Lower lobe of right lung (tissue), 2 donors: Measurements from ENCODE around the gene PEX12. TPM values are rescaled to one million over a fixed set of nuclear protein-coding genes. Genes with fewer than 3 reads are reported as not detected.
A peak's percentile ranks its signal among the peaks of the same experiment; 100 is the strongest.

Source experiments
- ATAC-seq, 2 donors: fragments of 200-7000 bp; cut with Tn5 transposase; one replicate each; pipeline ENCODE4 v1.9.1; 2020 to 2022; ENCODE audit warnings: mild to moderate bottlenecking in 2 of 2, moderate library complexity in 2 of 2
- DNase-seq: peaks from one replicate; pipeline ENCODE4 v3.0.0-alpha.2; 2020
- H3K27ac ChIP-seq: fragments of 200-600 bp; one replicate; pipeline ENCODE4 v1.8.0; 2022
- H3K27me3 ChIP-seq: fragments of 200-600 bp; one replicate; pipeline ENCODE4 v1.8.0; 2022; ENCODE audit warnings: low read depth
- H3K36me3 ChIP-seq: fragments of 200-600 bp; one replicate; pipeline ENCODE4 v1.8.0; 2022; ENCODE audit warnings: mild to moderate bottlenecking
- H3K4me1 ChIP-seq: fragments of 200-600 bp; one replicate; pipeline ENCODE4 v1.8.0; 2022
- H3K4me3 ChIP-seq: fragments of 200-600 bp; one replicate; pipeline ENCODE4 v1.8.0; 2022; ENCODE audit warnings: mild to moderate bottlenecking
- H3K9me3 ChIP-seq: fragments of 200-600 bp; one replicate; pipeline ENCODE4 v1.8.0; 2022
- intact Hi-C: fragments of 100-400 bp; cut with DNase I; formaldehyde crosslinking; loops from one replicate; pipeline ENCODE4 v1.11.0; 2022
- total RNA-seq: library from RNA; stranded (reverse); fragmentation: NEBNext Ultra II Directional; extraction: Animal tissue kit (Norgen Biotek cat#: 25700); gene quantifications from one replicate; pipeline ENCODE4 v1.2.1, GENCODE V29; 2021
- TF ChIP-seq, protein P1 (sequence below): fragments of 200-600 bp; IDR thresholded peaks from one replicate; pipeline ENCODE4 v1.8.0; 2022; ENCODE audit warnings: antibody characterized with exemption, mild to moderate bottlenecking
- donor health status: DM: no; HTN: yes; CAD: no; lungs with severe emphysema.

PEX12 gene
- total RNA-seq, 1 donor from 2014 or later: 7.0 TPM

DNA sequence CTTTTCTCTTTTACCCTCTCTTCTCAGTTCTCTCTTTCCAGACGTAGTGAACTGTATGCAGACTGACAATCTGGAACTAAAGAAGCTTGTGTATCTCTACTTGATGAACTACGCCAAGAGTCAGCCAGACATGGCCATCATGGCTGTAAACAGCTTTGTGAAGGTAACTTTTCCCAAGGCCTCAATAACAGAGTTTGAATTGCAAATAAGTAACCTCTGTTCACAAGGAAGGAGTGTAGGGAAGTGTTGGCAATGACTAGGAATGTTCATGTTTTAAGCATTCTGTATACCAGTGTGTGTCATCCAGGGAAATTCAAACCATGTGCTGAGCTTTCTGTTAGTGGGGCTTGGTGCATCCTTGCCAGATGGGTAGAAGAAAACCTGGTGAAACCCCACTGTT is 27.3 kb upstream of the PEX12 start:
- TF ChIP-seq, protein P1, sequence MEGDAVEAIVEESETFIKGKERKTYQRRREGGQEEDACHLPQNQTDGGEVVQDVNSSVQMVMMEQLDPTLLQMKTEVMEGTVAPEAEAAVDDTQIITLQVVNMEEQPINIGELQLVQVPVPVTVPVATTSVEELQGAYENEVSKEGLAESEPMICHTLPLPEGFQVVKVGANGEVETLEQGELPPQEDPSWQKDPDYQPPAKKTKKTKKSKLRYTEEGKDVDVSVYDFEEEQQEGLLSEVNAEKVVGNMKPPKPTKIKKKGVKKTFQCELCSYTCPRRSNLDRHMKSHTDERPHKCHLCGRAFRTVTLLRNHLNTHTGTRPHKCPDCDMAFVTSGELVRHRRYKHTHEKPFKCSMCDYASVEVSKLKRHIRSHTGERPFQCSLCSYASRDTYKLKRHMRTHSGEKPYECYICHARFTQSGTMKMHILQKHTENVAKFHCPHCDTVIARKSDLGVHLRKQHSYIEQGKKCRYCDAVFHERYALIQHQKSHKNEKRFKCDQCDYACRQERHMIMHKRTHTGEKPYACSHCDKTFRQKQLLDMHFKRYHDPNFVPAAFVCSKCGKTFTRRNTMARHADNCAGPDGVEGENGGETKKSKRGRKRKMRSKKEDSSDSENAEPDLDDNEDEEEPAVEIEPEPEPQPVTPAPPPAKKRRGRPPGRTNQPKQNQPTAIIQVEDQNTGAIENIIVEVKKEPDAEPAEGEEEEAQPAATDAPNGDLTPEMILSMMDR: no peak
- H3K27me3 ChIP-seq: no peaks in the 10 kb centered on the region
- DNase-seq (no peak), ATAC-seq (no peak)
- intact Hi-C loops: no loop called here
- H3K36me3 ChIP-seq: peaks cover 99% of the 10 kb centered on the region
- H3K4me1 ChIP-seq: no peaks in the 10 kb centered on the region
- no peaks in the 10 kb centered on the region for H3K9me3 ChIP-seq
- H3K4me3 ChIP-seq: no peak overlapping the region
- no peak overlapping the region for H3K27ac ChIP-seq

DNA sequence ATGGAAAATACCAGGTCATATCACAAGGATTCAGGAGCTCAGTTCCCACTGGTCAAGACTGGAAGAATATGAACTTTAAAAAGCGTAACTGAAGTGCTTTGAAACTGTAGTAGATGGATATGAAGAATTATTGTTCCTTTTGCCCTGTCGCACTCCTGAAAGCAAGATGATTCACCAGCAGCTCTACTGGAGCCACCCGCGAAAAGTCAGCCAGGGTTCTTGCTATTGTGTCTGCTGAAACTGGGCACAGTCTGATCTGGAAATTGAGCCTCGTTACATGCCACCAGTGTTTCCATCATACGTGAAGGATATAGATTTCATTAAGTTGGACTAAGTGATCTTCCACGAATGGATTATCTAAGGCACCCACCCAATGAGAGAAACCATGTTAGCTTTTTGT is 25.3 kb upstream of the PEX12 start:
- Histone ChIP-seq H3K27ac (no peak overlapping the region), H3K4me1 (no peaks in the 10 kb centered on the region), H3K9me3 (no peaks in the 10 kb centered on the region), H3K36me3 (peaks cover 99% of the 10 kb centered on the region), H3K27me3 (no peaks in the 10 kb centered on the region), H3K4me3 (no peak overlapping the region)
- DNase-seq (no peak), ATAC-seq (no peak)
- intact Hi-C loops: no loop called here
- TF ChIP-seq, protein P1: no peak

DNA sequence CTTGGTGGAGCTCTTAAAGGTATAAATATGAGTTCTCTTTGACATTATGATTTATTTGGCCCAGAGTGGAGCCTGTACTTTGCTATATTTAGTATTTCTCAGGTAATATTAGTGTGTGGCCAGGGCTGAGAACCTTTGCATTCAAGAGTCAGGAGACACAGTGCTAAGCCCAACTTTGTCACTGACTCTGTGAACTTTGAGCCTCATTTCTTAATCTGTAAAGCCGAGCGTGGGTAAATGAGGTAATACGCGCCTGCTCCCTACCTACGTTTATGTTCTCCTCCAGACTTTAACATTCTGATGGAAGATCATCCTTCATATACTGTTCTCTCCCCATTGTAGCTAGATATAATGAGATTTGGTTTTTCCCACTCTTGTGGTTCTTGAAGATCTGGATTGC is 19.2 kb upstream of the PEX12 start:
- H3K27me3 ChIP-seq: no peaks in the 10 kb centered on the region
- no peak overlapping the region for H3K4me3 ChIP-seq
- no peak overlapping the region for H3K27ac ChIP-seq
- H3K4me1 ChIP-seq: no peaks in the 10 kb centered on the region
- TF ChIP-seq, protein P1: no peak
- H3K36me3 ChIP-seq: peaks cover 87% of the 10 kb centered on the region
- DNase-seq (no peak), ATAC-seq (no peak)
- no peaks in the 10 kb centered on the region for H3K9me3 ChIP-seq
- intact Hi-C loops: no loop called here

DNA sequence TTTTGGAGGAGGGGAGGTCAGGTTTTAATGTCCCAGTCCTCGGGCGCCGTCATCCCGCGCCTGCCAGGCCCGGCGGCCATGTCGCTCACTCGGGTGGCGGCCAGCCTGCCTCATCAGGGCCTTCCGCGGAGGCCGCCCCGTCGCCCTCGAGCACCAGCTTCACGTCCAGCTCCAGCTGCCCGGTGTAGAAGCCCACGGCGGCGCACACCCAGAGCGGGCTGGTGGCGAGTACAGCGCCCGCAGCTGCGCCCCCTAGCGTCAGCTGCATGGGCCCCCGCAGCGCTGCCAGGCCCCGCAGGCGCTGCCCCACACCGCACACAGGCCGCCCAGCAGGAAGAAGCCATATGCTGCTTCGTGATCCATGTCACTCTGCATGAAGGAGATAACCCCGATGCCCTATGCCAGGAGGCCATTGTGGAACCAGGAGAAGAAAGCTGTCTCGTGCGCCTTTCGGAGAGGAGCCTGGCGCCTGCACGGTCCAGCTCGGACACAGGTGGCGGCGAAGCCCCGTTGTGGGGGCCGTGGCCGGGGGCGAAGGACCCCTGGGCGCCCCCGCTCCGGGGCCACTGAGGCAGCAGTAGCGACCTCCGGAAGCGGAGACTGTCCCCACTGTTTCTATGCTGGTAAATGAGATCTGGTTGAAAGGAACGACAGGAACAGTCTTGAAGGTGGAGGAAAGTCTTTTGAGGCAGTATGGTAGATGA is 18.3 kb upstream of the PEX12 start:
- ATAC-seq (peak; percentile 28 to 45), DNase-seq (no peak)
- Histone ChIP-seq H3K27ac (no peak overlapping the region), H3K27me3 (no peaks in the 10 kb centered on the region), H3K4me3 (no peak overlapping the region), H3K4me1 (peaks cover 4% of the 10 kb centered on the region), H3K9me3 (no peaks in the 10 kb centered on the region), H3K36me3 (peaks cover 79% of the 10 kb centered on the region)
- intact Hi-C loops: no loop called here
- TF ChIP-seq, protein P1: no peak

DNA sequence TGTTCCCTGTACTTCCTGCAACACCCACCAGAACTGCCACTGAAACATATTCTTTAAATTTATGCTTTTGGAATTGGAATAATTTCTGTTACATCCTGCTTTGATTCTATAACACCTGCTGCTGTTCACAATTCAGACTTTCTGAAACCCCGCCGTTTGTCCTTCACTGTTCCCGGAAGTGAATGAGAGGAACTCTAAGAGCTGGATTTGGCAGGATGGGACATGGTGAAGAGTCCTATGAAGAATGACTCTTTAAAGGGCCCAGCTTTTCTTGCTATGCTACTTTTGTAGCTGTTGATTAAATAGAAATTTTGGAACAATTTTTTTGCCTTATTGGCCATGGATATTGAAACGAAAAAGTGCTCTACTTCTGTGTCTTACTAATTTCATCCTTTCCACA is 17.7 kb upstream of the PEX12 start:
- Histone ChIP-seq H3K9me3 (no peaks in the 10 kb centered on the region), H3K4me1 (peaks cover 8% of the 10 kb centered on the region), H3K27me3 (no peaks in the 10 kb centered on the region), H3K36me3 (peaks cover 73% of the 10 kb centered on the region), H3K27ac (no peak overlapping the region), H3K4me3 (no peak overlapping the region)
- peak; percentile 32 to 67 for ATAC-seq
- no peak for DNase-seq
- TF ChIP-seq, protein P1: no peak
- intact Hi-C loops: no loop called here
